ENCODE results near the gene ASH1L.

Gene ASH1L

GRCh38 chr1:155300553-155301329, 261.9 kb downstream of the ASH1L start:
- no peak for TF ChIP-seq CTCF (IDR thresholded peaks at IDR 0.05; ENCODE audit: control extremely low read depth, extremely low read depth, low read depth, missing control alignments)

GRCh38 chr1:155300024-155300423, 262.6 kb downstream of the ASH1L start:
- no peak for TF ChIP-seq CTCF (IDR thresholded peaks at IDR 0.05; ENCODE audit: control extremely low read depth, extremely low read depth, low read depth, missing control alignments)
- ChIA-PET CTCF (interaction anchor here (1.0 to 2.1 kb wide), 3 partner anchors 16 to 49 kb away, joined by 3 to 9 read pairs (median 4); no protein-coding TSS in a partner anchor), POLR2A (no interaction called here)
- no peak for DNase-seq (ENCODE audit: extremely low spot score)

More at GRCh38 chr1:155300553-155301329, 261.9 kb downstream of the ASH1L start:
- no peak for DNase-seq (ENCODE audit: extremely low spot score)
- ChIA-PET POLR2A (no interaction called here), CTCF (interaction anchor here (1.0 to 2.1 kb wide), 3 partner anchors 15 to 50 kb away, joined by 3 to 9 read pairs (median 4); no protein-coding TSS in a partner anchor)

DNA sequence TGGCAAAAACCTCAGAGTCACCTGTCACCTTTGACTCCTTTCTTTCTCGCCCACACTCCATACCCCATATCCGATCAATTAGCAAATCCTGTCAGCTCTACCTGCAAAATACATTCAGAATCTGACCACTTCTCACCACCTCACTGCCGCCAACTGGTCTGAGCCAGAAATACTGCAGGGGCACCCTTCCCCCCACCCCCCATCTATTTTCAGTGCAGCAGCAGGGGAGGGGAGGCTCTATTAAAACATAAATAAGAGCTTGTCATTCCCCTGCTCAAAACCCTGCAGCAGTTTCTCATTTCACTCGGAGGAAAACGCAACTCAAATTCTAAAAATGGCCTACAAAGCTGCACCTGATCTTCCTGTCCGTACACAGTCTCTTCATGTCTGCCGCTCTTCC, 265.2 kb downstream of the ASH1L start:
- no peak for TF ChIP-seq CTCF (IDR thresholded peaks at IDR 0.05; ENCODE audit: control extremely low read depth, extremely low read depth, low read depth, missing control alignments)
- POLR2A ChIA-PET: no interaction called here
- CTCF ChIA-PET: interaction anchor here (0.7 to 2.2 kb wide), 4 partner anchors 11 to 47 kb away, joined by 3 to 7 read pairs (median 4); partner anchors contain the start of gene FDPS
- no peak for DNase-seq (ENCODE audit: extremely low spot score)

GRCh38 chr1:155296661-155297060, 265.9 kb downstream of the ASH1L start:
- ChIA-PET POLR2A (no interaction called here), CTCF (interaction anchor here (1.3 kb wide), 1 partner anchor 25 kb away, joined by 3 read pairs; no protein-coding TSS in a partner anchor)
- no peak for DNase-seq (ENCODE audit: extremely low spot score)
- TF ChIP-seq CTCF (IDR thresholded peaks at IDR 0.05; ENCODE audit: control extremely low read depth, extremely low read depth, low read depth, missing control alignments): no peak

- POLR2A ChIA-PET: no interaction called here
- CTCF ChIA-PET: no interaction called here
- DNase-seq (ENCODE audit: extremely low spot score): no peak
- TF ChIP-seq CTCF (IDR thresholded peaks at IDR 0.05; ENCODE audit: control extremely low read depth, extremely low read depth, low read depth, missing control alignments): no peak
These were observed 266.7 kb downstream of the ASH1L start for GRCh38 chr1:155295942-155296267.

GRCh38 chr1:155295183-155295941, 267.2 kb downstream of the ASH1L start:
- no peak for TF ChIP-seq CTCF (IDR thresholded peaks at IDR 0.05; ENCODE audit: control extremely low read depth, extremely low read depth, low read depth, missing control alignments)
- ChIA-PET POLR2A (interaction anchor here (0.6 kb wide), 1 partner anchor 739 kb away, joined by 5 read pairs; no protein-coding TSS in a partner anchor), CTCF (no interaction called here)
- no peak for DNase-seq (ENCODE audit: extremely low spot score)
